Neural crest cell (in vitro differentiated cells): Measurements from ENCODE around the gene SLC27A3. TPM values are rescaled to one million over a fixed set of nuclear protein-coding genes. Genes with fewer than 3 reads are reported as not detected.
"Not testable (repeated sequence)": the region's sequence is repeated elsewhere in the genome, so short reads cannot be mapped to it uniquely, and the experiment has no call there.

Experiments
- DNase-seq: peaks from one replicate; pipeline ENCODE4 v3.0.0; 2021; ENCODE audit warnings: low read depth, mixed read lengths, low spot score
- H3K27ac Mint-ChIP-seq: one replicate; pipeline ENCODE4 v1.8.0; 2021; ENCODE audit warnings: mild to moderate bottlenecking, mixed read lengths; ENCODE audit not compliant: unreplicated experiment
- H3K27me3 Mint-ChIP-seq: 2 replicates; pipeline ENCODE4 v1.8.0; 2021; ENCODE audit warnings: low read depth, mild to moderate bottlenecking, mixed read lengths
- H3K36me3 Mint-ChIP-seq: 2 replicates; pipeline ENCODE4 v1.8.0; 2021; ENCODE audit warnings: low read depth, mild to moderate bottlenecking, mixed read lengths
- H3K4me1 Mint-ChIP-seq: 2 replicates; pipeline ENCODE4 v1.8.0; 2021; ENCODE audit warnings: mixed read lengths
- H3K4me3 Mint-ChIP-seq: one replicate; pipeline ENCODE4 v1.8.0; 2021; ENCODE audit warnings: mild to moderate bottlenecking, mixed read lengths
- H3K9me3 Mint-ChIP-seq: 2 replicates; pipeline ENCODE4 v1.8.0; 2021; ENCODE audit warnings: mixed read lengths
- total RNA-seq: library from RNA; stranded (reverse); gene quantifications from 2 replicates; pipeline ENCODE4 v1.2.1, GENCODE V29; 2021
- TF ChIP-seq, protein P1 (sequence below): fragments of 200-600 bp; sonication (generic); conservative IDR thresholded peaks from 2 replicates; pipeline ENCODE4 v1.5.0; 2021; ENCODE audit warnings: antibody characterized with exemption, mild to moderate bottlenecking

SLC27A3 gene
- total RNA-seq, 1 donor from 2014 or later = 16.8 TPM

DNA sequence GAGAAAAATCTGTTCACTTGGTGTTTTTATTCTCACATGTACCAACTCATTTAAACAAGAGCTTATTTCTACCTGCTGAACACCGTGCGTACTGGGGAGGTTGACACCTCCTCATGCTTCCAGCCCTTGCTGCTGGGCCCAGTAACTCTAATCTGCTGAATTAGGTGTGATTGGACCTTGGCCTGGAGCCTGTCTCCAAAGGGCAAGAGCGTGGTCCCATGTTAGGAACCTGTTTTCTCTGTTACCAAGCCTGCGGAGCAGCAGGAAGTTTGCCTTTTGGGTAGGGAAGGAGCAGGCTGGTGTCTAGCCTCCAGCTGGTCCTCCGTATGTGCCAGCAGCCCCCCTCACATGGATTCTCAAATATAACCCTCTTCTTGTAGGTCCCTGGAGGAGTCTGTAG is 10.9 kb upstream of the SLC27A3 start:
- Mint-ChIP-seq H3K9me3 (no peaks in the 10 kb centered on the region), H3K4me3 (no peak overlapping the region), H3K27me3 (no peaks in the 10 kb centered on the region), H3K27ac (peak overlapping the region; percentile 88), H3K4me1 (peaks cover 16% of the 10 kb centered on the region), H3K36me3 (peaks cover 9% of the 10 kb centered on the region)
- no peak for DNase-seq
- TF ChIP-seq, protein P1, sequence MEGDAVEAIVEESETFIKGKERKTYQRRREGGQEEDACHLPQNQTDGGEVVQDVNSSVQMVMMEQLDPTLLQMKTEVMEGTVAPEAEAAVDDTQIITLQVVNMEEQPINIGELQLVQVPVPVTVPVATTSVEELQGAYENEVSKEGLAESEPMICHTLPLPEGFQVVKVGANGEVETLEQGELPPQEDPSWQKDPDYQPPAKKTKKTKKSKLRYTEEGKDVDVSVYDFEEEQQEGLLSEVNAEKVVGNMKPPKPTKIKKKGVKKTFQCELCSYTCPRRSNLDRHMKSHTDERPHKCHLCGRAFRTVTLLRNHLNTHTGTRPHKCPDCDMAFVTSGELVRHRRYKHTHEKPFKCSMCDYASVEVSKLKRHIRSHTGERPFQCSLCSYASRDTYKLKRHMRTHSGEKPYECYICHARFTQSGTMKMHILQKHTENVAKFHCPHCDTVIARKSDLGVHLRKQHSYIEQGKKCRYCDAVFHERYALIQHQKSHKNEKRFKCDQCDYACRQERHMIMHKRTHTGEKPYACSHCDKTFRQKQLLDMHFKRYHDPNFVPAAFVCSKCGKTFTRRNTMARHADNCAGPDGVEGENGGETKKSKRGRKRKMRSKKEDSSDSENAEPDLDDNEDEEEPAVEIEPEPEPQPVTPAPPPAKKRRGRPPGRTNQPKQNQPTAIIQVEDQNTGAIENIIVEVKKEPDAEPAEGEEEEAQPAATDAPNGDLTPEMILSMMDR = no peak

DNA sequence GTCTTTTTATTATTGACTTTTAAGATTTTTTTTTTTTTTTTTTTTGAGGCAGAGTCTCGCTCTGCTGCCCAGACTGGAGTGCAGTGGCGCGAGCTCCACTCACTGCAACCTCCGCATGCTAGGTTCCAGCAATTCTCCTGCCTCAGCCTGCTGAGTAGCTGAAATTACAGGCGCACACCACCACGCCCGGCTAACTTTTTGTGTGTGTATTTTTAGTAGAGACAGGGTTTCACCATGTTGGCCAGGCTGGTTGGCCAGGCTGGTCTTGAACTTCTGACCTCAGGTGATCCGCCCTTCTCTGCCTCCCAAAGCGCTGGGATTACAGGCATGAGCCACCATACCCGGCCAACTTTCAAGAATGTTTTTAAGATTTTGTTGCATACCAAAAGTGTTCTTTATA is 8.5 kb upstream of the SLC27A3 start:
- H3K27ac Mint-ChIP-seq, DNase-seq, H3K9me3 Mint-ChIP-seq, H3K4me3 Mint-ChIP-seq, H3K36me3 Mint-ChIP-seq, H3K27me3 Mint-ChIP-seq: not testable (repeated sequence)
- peaks cover 16% of the 10 kb centered on the region for H3K4me1 Mint-ChIP-seq

DNA sequence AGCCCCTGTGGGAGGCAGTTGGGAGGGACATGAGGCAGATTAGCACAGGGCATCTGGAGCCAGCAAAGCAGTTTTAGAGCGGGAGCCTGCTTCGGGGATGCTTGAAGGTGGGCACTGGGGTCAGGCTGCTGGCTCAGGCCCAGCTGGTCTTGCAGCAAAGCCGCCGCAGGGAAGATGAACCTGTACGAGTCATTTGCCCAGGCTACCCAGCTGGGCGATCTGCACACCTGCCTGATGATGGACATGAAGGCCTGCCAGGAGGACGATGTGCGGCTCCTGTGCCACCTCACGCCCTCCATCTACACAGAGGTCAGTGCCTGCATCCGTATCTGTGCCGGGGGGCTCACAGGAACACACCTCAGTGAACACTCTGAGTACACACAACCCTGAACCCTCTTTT is 7.7 kb upstream of the SLC27A3 start:
- Mint-ChIP-seq H3K4me3 (no peak overlapping the region), H3K4me1 (peaks cover 16% of the 10 kb centered on the region), H3K9me3 (no peaks in the 10 kb centered on the region), H3K36me3 (peaks cover 5% of the 10 kb centered on the region), H3K27me3 (no peaks in the 10 kb centered on the region), H3K27ac (peak overlapping the region; percentile 82)
- no peak for DNase-seq
- TF ChIP-seq, protein P1 = no peak

DNA sequence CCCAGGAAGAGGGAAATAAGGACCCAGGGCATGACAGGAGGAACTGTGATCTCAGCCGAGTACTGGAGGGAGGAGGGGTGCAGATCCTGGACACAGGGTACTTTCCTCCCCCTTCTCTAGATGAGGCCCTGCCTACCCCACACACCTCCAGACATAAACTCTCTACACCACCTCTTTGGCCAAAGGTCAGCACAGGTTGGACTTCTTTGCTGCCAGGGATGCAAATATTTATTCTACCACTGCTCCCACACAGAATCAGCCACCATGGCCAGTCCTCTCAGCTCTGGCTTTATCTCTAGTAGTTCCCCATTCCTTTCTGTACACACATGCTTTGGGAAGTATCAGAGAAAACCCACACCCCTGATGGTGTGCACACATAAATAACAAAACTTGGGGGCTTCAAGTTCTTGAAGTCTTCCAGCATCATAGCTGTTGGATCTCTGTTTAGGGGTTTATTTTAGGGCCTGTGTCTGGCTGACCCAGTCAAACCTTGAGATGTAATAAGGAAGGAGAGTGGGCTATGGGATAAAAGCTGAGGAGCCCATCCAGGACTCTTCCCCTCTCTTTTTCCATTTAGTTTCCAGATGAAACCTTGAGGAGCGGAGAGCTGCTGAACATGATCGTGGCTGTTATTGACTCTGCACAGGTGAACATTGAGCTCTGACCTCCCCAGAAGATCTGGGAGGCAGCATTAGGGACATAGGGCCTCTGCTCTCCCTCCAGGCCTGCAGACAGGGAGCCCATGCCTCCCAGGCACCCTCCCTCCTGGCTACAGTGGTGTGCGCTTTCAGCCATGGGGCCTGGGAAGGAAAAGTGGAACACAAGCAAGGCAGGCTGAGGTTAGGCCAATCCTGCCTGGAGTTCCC is 6.7 kb upstream of the SLC27A3 start:
- Mint-ChIP-seq H3K9me3 (no peaks in the 10 kb centered on the region), H3K4me1 (peaks cover 7% of the 10 kb centered on the region), H3K4me3 (no peak overlapping the region), H3K27me3 (no peaks in the 10 kb centered on the region), H3K27ac (peak overlapping the region; percentile 67), H3K36me3 (peaks cover 5% of the 10 kb centered on the region)
- TF ChIP-seq, protein P1 = no peak
- no peak for DNase-seq

DNA sequence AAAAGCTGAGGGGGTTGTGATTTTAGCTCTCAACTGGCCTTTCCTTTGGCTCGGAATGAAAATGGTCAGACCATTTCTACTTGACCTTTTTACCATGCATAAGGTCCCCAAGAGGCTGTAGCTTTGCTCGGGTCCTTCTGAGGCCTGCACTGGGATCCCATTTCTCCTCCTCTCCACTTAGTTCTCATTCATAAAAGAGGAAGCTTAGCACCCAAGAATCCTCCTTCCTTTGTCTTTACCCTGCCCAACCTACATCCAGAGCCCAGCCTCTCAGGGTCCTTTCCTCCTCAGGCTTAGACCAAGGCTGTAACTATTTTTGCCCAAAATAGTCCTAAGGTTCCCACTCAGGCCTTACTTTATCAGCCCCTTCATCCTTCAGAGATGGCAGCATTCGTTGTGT is 6.0 kb upstream of the SLC27A3 start:
- H3K4me3 Mint-ChIP-seq = no peak overlapping the region
- TF ChIP-seq, protein P1 = no peak
- peaks cover 5% of the 10 kb centered on the region for H3K36me3 Mint-ChIP-seq
- H3K4me1 Mint-ChIP-seq = peaks cover under 1% of the 10 kb centered on the region
- DNase-seq = no peak
- no peaks in the 10 kb centered on the region for H3K9me3 Mint-ChIP-seq
- H3K27ac Mint-ChIP-seq = peak overlapping the region; percentile 83
- H3K27me3 Mint-ChIP-seq = no peaks in the 10 kb centered on the region

DNA sequence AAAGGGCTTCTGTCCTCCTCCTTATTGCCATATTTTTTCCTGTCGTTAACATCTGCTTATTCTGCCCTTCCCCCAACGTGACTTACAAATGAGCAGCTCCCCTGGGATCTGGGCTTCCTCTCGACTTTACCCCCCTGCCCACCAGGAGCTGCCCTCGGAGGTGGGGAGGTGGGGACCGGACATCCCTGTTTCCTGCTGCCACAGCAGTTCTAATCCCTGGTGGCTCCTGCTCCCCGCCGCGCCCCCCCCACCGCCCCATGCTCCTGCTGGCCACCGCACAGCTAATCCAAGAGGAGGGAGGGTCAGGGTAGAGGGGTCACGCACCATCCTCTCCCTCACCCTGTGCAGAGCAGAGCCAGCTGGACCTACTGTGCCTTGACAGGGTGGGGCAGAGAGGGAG is 4.4 kb upstream of the SLC27A3 start:
- H3K4me3 Mint-ChIP-seq = no peak overlapping the region
- H3K4me1 Mint-ChIP-seq = peaks cover 5% of the 10 kb centered on the region
- TF ChIP-seq, protein P1 = no peak
- peaks cover 5% of the 10 kb centered on the region for H3K36me3 Mint-ChIP-seq
- no peaks in the 10 kb centered on the region for H3K9me3 Mint-ChIP-seq
- no peak for DNase-seq
- H3K27ac Mint-ChIP-seq = peak overlapping the region; percentile 50
- H3K27me3 Mint-ChIP-seq = peaks cover 2% of the 10 kb centered on the region
